Measurements from ENCODE around the gene INPP5K.

Gene INPP5K

GRCh38 chr17:1492249-1493206, 23.9 kb downstream of the INPP5K start, which contains the start of gene MYO1C:
TSS of gene MYO1C (minus strand) at chr17:1492686. CDS start at chr17:1492487, 199 bp downstream.
- Histone ChIP-seq H3K27ac (ENCODE audit: low read depth, low read length) (peak within 1 kb of the TSS; percentile 21; the same call in 1 of the 2 replicates), H2AFZ (ENCODE audit: low read length, unreplicated experiment) (peak within 1 kb of the TSS; percentile 83)

GRCh38 chr17:1491443-1492248, 24.8 kb downstream of the INPP5K start:
- no peaks in the 10 kb centered on the region for H3K27me3 ChIP-seq (ENCODE audit: insufficient read depth, low read length)
- H3K4me1 ChIP-seq (ENCODE audit: control insufficient read depth, insufficient read depth, low read length, unreplicated experiment), result peaks cover 25% of the 10 kb centered on the region

More at GRCh38 chr17:1492249-1493206, 23.9 kb downstream of the INPP5K start, which contains the start of gene MYO1C:
- peak within 1 kb of the TSS; percentile 84 for H3K4me3 ChIP-seq (ENCODE audit: low read depth, low read length)
- no peaks in the 10 kb centered on the region for H3K27me3 ChIP-seq (ENCODE audit: insufficient read depth, low read length)
- H3K4me1 ChIP-seq (ENCODE audit: control insufficient read depth, insufficient read depth, low read length, unreplicated experiment), result peaks cover 25% of the 10 kb centered on the region
- peaks cover 16% of the 10 kb centered on the region for H3K79me2 ChIP-seq (ENCODE audit: control insufficient read depth, insufficient read depth, low read length, unreplicated experiment)
- H3K36me3 ChIP-seq (ENCODE audit: insufficient read depth, low read length), result no peaks in the 10 kb centered on the region

GRCh38 chr17:1490643-1491442, 25.6 kb downstream of the INPP5K start:
- Histone ChIP-seq H3K79me2 (ENCODE audit: control insufficient read depth, insufficient read depth, low read length, unreplicated experiment) (peaks cover 16% of the 10 kb centered on the region), H3K4me3 (ENCODE audit: low read depth, low read length) (peak overlapping the region; percentile 92), H3K4me1 (ENCODE audit: control insufficient read depth, insufficient read depth, low read length, unreplicated experiment) (peaks cover 25% of the 10 kb centered on the region), H3K27ac (ENCODE audit: low read depth, low read length) (peak overlapping the region; percentile 5; the same call in 1 of the 2 replicates), H3K27me3 (ENCODE audit: insufficient read depth, low read length) (no peaks in the 10 kb centered on the region), H2AFZ (ENCODE audit: low read length, unreplicated experiment) (peak overlapping the region; percentile 61), H3K36me3 (ENCODE audit: insufficient read depth, low read length) (no peaks in the 10 kb centered on the region)

More at GRCh38 chr17:1491443-1492248, 24.8 kb downstream of the INPP5K start:
- Histone ChIP-seq H3K79me2 (ENCODE audit: control insufficient read depth, insufficient read depth, low read length, unreplicated experiment) (peaks cover 16% of the 10 kb centered on the region), H2AFZ (ENCODE audit: low read length, unreplicated experiment) (peak overlapping the region; percentile 83), H3K4me3 (ENCODE audit: low read depth, low read length) (peak overlapping the region; percentile 92), H3K27ac (ENCODE audit: low read depth, low read length) (peak overlapping the region; percentile 21; the same call in 1 of the 2 replicates), H3K36me3 (ENCODE audit: insufficient read depth, low read length) (no peaks in the 10 kb centered on the region)

- peaks cover 31% of the 10 kb centered on the region for H3K79me2 ChIP-seq (ENCODE audit: control insufficient read depth, insufficient read depth, low read length, unreplicated experiment)
- no peak overlapping the region for H2AFZ ChIP-seq (ENCODE audit: low read length, unreplicated experiment)
- no peaks in the 10 kb centered on the region for H3K36me3 ChIP-seq (ENCODE audit: insufficient read depth, low read length)
- H3K4me1 ChIP-seq (ENCODE audit: control insufficient read depth, insufficient read depth, low read length, unreplicated experiment), result peaks cover 22% of the 10 kb centered on the region
- H3K27me3 ChIP-seq (ENCODE audit: insufficient read depth, low read length), result no peaks in the 10 kb centered on the region
- H3K27ac ChIP-seq (ENCODE audit: low read depth, low read length), result peak overlapping the region; percentile 69
- peak overlapping the region; percentile 69 for H3K4me3 ChIP-seq (ENCODE audit: low read depth, low read length)
Observed at GRCh38 chr17:1488826-1489270, 27.6 kb downstream of the INPP5K start.

- Histone ChIP-seq H3K27ac (ENCODE audit: low read depth, low read length) (peak overlapping the region; percentile 69), H3K27me3 (ENCODE audit: insufficient read depth, low read length) (no peaks in the 10 kb centered on the region), H3K36me3 (ENCODE audit: insufficient read depth, low read length) (no peaks in the 10 kb centered on the region), H3K79me2 (ENCODE audit: control insufficient read depth, insufficient read depth, low read length, unreplicated experiment) (peaks cover 31% of the 10 kb centered on the region), H3K4me3 (ENCODE audit: low read depth, low read length) (peak overlapping the region; percentile 69), H3K4me1 (ENCODE audit: control insufficient read depth, insufficient read depth, low read length, unreplicated experiment) (peaks cover 22% of the 10 kb centered on the region), H2AFZ (ENCODE audit: low read length, unreplicated experiment) (peak overlapping the region; percentile 44)
Observed at GRCh38 chr17:1487939-1488825, 28.2 kb downstream of the INPP5K start.

- peak overlapping the region; percentile 98 for H3K4me3 ChIP-seq (ENCODE audit: low read depth, low read length)
- peak overlapping the region; percentile 80 for H3K27ac ChIP-seq (ENCODE audit: low read depth, low read length)
- H2AFZ ChIP-seq (ENCODE audit: low read length, unreplicated experiment), result no peak overlapping the region
- no peaks in the 10 kb centered on the region for H3K36me3 ChIP-seq (ENCODE audit: insufficient read depth, low read length)
- H3K79me2 ChIP-seq (ENCODE audit: control insufficient read depth, insufficient read depth, low read length, unreplicated experiment), result peaks cover 31% of the 10 kb centered on the region
- H3K27me3 ChIP-seq (ENCODE audit: insufficient read depth, low read length), result no peaks in the 10 kb centered on the region
- H3K4me1 ChIP-seq (ENCODE audit: control insufficient read depth, insufficient read depth, low read length, unreplicated experiment), result peaks cover 18% of the 10 kb centered on the region
Observed at GRCh38 chr17:1486802-1487695, 29.4 kb downstream of the INPP5K start.

- Histone ChIP-seq H3K36me3 (ENCODE audit: insufficient read depth, low read length) (peaks cover 4% of the 10 kb centered on the region; the same call in 1 of the 2 replicates), H3K27me3 (ENCODE audit: insufficient read depth, low read length) (no peaks in the 10 kb centered on the region), H3K27ac (ENCODE audit: low read depth, low read length) (peak overlapping the region; percentile 80), H3K79me2 (ENCODE audit: control insufficient read depth, insufficient read depth, low read length, unreplicated experiment) (peaks cover 31% of the 10 kb centered on the region), H2AFZ (ENCODE audit: low read length, unreplicated experiment) (peak overlapping the region; percentile 50), H3K4me1 (ENCODE audit: control insufficient read depth, insufficient read depth, low read length, unreplicated experiment) (peaks cover 15% of the 10 kb centered on the region), H3K4me3 (ENCODE audit: low read depth, low read length) (peak overlapping the region; percentile 98)
Observed at GRCh38 chr17:1485423-1486376, 30.7 kb downstream of the INPP5K start.

All from ACC112 (cell line).